ENCODE data around the gene CCDC8.

DNA sequence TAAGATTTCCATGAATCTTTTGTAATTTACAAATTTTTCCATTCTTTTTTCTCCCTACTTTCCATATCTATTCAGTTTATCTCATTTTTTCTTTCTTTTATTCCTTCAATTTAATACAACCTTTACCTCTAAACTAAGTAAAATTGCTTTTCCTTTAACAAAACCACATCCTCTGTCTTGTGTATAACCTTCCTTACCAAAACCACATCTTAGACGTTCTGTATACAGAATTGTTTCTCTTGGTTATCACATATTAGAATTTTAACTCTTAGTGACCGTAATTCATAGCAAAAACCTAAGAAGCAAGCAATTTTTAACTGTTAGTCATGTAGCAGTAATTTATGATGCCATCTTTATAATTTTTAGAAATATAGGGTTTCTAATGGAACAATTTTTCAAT lies 51.4 kb downstream of the CCDC8 start:
- TF ChIP-seq, protein P1, sequence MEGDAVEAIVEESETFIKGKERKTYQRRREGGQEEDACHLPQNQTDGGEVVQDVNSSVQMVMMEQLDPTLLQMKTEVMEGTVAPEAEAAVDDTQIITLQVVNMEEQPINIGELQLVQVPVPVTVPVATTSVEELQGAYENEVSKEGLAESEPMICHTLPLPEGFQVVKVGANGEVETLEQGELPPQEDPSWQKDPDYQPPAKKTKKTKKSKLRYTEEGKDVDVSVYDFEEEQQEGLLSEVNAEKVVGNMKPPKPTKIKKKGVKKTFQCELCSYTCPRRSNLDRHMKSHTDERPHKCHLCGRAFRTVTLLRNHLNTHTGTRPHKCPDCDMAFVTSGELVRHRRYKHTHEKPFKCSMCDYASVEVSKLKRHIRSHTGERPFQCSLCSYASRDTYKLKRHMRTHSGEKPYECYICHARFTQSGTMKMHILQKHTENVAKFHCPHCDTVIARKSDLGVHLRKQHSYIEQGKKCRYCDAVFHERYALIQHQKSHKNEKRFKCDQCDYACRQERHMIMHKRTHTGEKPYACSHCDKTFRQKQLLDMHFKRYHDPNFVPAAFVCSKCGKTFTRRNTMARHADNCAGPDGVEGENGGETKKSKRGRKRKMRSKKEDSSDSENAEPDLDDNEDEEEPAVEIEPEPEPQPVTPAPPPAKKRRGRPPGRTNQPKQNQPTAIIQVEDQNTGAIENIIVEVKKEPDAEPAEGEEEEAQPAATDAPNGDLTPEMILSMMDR (conservative IDR thresholded peaks at IDR 0.05; ENCODE audit: low read depth, low read length): no peak
- TF ChIP-seq EZH2 (IDR thresholded peaks at IDR 0.05; ENCODE audit: borderline replicate concordance, low read depth, low read length, poor library complexity, severe bottlenecking): no peak

All from A673 (cell line).